ENCODE measurements around the gene PLCL2. TPM values are rescaled to one million over a fixed set of nuclear protein-coding genes. Genes with fewer than 3 reads are reported as not detected.

The PLCL2 gene
- total RNA-seq (2022; extraction: Qiagen RNA extraction; ENCODE audit: low read depth) = 5.4 to 8.1 TPM (median 6.1 TPM) in 5 replicates

DNA sequence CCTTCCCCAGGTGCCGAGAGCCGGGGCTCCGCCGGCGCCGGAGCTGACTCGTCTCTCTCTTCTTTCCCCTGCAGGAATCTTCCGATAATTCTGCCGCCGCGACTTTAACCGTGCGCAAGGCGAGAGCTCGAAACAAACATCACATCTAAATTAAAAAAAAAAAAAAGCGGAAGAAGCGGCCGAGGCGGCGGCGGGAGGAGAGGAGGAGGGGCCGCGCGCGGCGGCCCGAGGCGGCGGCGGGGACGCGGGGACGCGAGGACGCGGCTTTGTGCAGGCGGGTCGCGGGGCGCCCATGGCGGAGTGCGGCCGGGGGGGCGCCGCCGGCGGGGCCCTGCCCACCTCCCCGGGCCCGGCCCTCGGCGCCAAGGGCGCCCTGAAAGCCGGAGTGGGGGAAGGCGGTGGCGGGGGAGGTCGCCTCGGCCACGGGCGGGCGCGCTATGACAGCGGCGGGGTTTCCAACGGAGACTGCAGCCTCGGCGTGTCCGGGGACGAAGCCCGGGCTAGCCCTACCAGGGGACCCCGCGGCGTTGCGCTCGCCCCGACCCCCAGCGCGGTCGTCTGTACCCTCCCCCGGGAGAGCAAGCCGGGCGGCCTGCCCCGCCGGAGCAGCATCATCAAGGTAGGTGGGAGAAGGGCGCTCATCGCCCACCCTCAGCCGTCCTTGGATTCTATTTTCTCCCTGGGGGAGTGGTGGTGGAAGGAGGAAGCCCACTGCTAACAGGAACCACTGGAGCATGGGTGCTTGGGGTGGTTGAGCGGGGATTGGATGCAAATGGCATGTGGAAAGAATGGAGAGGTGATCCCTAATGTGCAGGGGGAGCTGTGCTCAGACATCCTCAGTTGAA lies at the start of gene PLCL2:
PLCL2 (plus strand) TSS at position 208 of the 845 bp plus-strand sequence; CDS start at position 293, 85 bp downstream.

